Endothelial cell of umbilical vein (primary cell): ENCODE measurements around the gene PANX1. TPM values are rescaled to one million over a fixed set of nuclear protein-coding genes. Genes with fewer than 3 reads are reported as not detected.

Source experiments
- BruUV-seq: library from RNA; stranded (reverse); fragments of 400-500 nt; replicated peaks from 2 replicates; lab custom pipeline; 2021; lab: Mats Ljungman, UMichigan
- CTCF ChIA-PET: fragments of 300-600, 350-600 bp; sonication (Branson Sonifier 250); formaldehyde crosslinking; loops from one replicate; lab custom pipeline; 2021; ENCODE audit warnings: antibody characterized with exemption, inconsistent platforms; lab: Charles Lee
- POLR2A ChIA-PET: fragments of 300-600, 350-600 bp; sonication (Branson Sonifier 250); formaldehyde crosslinking; loops from one replicate; lab custom pipeline; 2021; ENCODE audit warnings: antibody characterized with exemption, inconsistent platforms; lab: Charles Lee
- DNase-seq: peaks from one replicate; pipeline ENCODE4 v3.0.0-alpha.2; 2011; ENCODE audit warnings: low read depth, low spot score
- FAIRE-seq: peaks from 2 replicates; lab custom pipeline; 2011; peaks lifted over from hg19 to GRCh38; lab: Jason Lieb, UNC
- H2AFZ ChIP-seq: 2 replicates; pipeline ENCODE4 v1.6.0; 2012; ENCODE audit warnings: low read depth, low read length, control low read depth, inconsistent platforms
- H3K27ac ChIP-seq: 2 replicates; pipeline ENCODE4 v1.5.1; 2011; ENCODE audit warnings: low read depth, mild to moderate bottlenecking, control low read depth, low read length, moderate library complexity; ENCODE audit not compliant: insufficient read depth
- H3K27me3 ChIP-seq, 2 experiments: 2 replicates each; pipeline versions ENCODE4 v1.6.0 to v1.6.1; 2011; ENCODE audit warnings: low read length in 2 of 2, mixed read lengths in 1 of 2; ENCODE audit not compliant: control insufficient read depth in 2 of 2, insufficient read depth in 2 of 2
- H3K36me3 ChIP-seq, 2 experiments: 2 replicates in 1 of 2; 3 replicates in 1 of 2; pipeline ENCODE4 v1.5.1; 2011; ENCODE audit warnings: low read length in 2 of 2, mild to moderate bottlenecking in 1 of 2, moderate library complexity in 1 of 2; ENCODE audit not compliant: control insufficient read depth in 2 of 2, insufficient read depth in 2 of 2; ENCODE audit errors: extremely low read depth in 1 of 2
- H3K4me1 ChIP-seq: 3 replicates; pipeline ENCODE4 v1.5.1; 2011; ENCODE audit warnings: mild to moderate bottlenecking, low read length; ENCODE audit not compliant: control insufficient read depth, insufficient read depth; ENCODE audit errors: extremely low read depth
- H3K4me2 ChIP-seq: 2 replicates; pipeline ENCODE4 v1.6.1; 2011; ENCODE audit warnings: low read length, control low read depth, mixed read lengths; ENCODE audit not compliant: insufficient read depth
- H3K4me3 ChIP-seq, 3 experiments: fragments of 200-600 bp in 1 of 3; sonication (generic), shearing (Covaris generic) in 1 of 3; replicated peaks in 1 of 3; 2 replicates each; pipeline ENCODE4 v1.5.1; 2011 to 2016; ENCODE audit warnings: control low read depth in 3 of 3, low read length in 3 of 3, mild to moderate bottlenecking in 2 of 3, inconsistent platforms in 1 of 3, low read depth in 1 of 3, moderate library complexity in 1 of 3; ENCODE audit not compliant: insufficient read depth in 1 of 3
- H3K79me2 ChIP-seq: 2 replicates; pipeline ENCODE4 v1.6.0; 2012; ENCODE audit warnings: low read length, inconsistent platforms; ENCODE audit not compliant: control insufficient read depth, insufficient read depth
- H3K9ac ChIP-seq: replicated peaks from 2 replicates; pipeline ENCODE3; 2011; ENCODE audit warnings: low read length, control low read depth; ENCODE audit not compliant: insufficient read depth; ENCODE audit errors: extremely low read depth
- H3K9me1 ChIP-seq: replicated peaks from 3 replicates; pipeline ENCODE4 v1.6.0; 2011; ENCODE audit warnings: mild to moderate bottlenecking, low read length; ENCODE audit not compliant: control insufficient read depth, insufficient read depth; ENCODE audit errors: extremely low read depth
- H3K9me3 ChIP-seq: replicated peaks from 2 replicates; pipeline ENCODE4 v1.5.1; 2012; ENCODE audit warnings: low read length, inconsistent platforms; ENCODE audit not compliant: control insufficient read depth, insufficient read depth
- H4K20me1 ChIP-seq: replicated peaks from 2 replicates; pipeline ENCODE3; 2011; ENCODE audit warnings: mild to moderate bottlenecking, low read length; ENCODE audit not compliant: control insufficient read depth, insufficient read depth; ENCODE audit errors: extremely low read depth
- CTCF ChIP-seq, 2 donors: IDR thresholded peaks; 1 replicate in 1 of 2; 2 replicates in 1 of 2; pipeline ENCODE4 v1.5.1; 2011; ENCODE audit warnings: low read length in 2 of 2, mild to moderate bottlenecking in 2 of 2, moderate library complexity in 2 of 2, control low read depth in 1 of 2, inconsistent platforms in 1 of 2, low read depth in 1 of 2; ENCODE audit not compliant: insufficient read depth in 1 of 2; ENCODE audit errors: extremely low read depth in 1 of 2
- EZH2 ChIP-seq: IDR thresholded peaks from 2 replicates; pipeline ENCODE4 v1.6.1; 2012; ENCODE audit warnings: borderline replicate concordance, low read depth, mild to moderate bottlenecking, moderate library complexity, low read length, inconsistent platforms; ENCODE audit not compliant: severe bottlenecking
- FOS ChIP-seq: IDR thresholded peaks from 2 replicates; pipeline ENCODE4 v1.6.1; 2011; ENCODE audit warnings: mild to moderate bottlenecking, low read length, moderate library complexity, borderline replicate concordance; ENCODE audit not compliant: insufficient read depth
- GATA2 ChIP-seq: IDR thresholded peaks from 2 replicates; pipeline ENCODE4 v1.7.0; 2011; ENCODE audit warnings: low read depth, mild to moderate bottlenecking, moderate library complexity, mixed read lengths, low read length; ENCODE audit not compliant: insufficient read length, insufficient read depth
- JUN ChIP-seq: IDR thresholded peaks from 2 replicates; pipeline ENCODE4 v1.6.1; 2011; ENCODE audit warnings: borderline replicate concordance, low read depth; ENCODE audit not compliant: insufficient read length, insufficient read depth
- MAX ChIP-seq: IDR thresholded peaks from 2 replicates; pipeline ENCODE4 v1.6.1; 2011; ENCODE audit not compliant: insufficient read depth, insufficient read length
- MYC ChIP-seq: IDR thresholded peaks from one replicate; pipeline ENCODE4 v1.6.1; 2011; ENCODE audit warnings: mild to moderate bottlenecking, low read depth, low read length
- POLR2A ChIP-seq: IDR thresholded peaks from 2 replicates; pipeline ENCODE4 v1.6.1; 2012; ENCODE audit warnings: low read depth, mild to moderate bottlenecking, control low read depth, low read length
- dilution Hi-C: fragments of 300-500 bp; cut with MboI; formaldehyde crosslinking; loops from one replicate; pipeline ENCODE4 v1.15.0; 2019; ENCODE audit warnings: low sequenced_read_pairs; ENCODE audit not compliant: extremely low pct_ligation_motif_present
- intact Hi-C: fragments of 100-400 bp; cut with micrococcal nuclease; formaldehyde crosslinking; loops from one replicate; pipeline ENCODE4 v1.10.0; 2022
- polyA plus RNA-seq, 4 experiments: library from polyadenylated mRNA; depleted of rRNA in 3 of 4; stranded (reverse) in 3 of 4; unstranded in 1 of 4; fragments of >200 nt; gene quantifications; 2 replicates each; pipeline versions ENCODE4 v1.2.1 to v1.2.3, GENCODE V29; 2011 to 2012; ENCODE audit warnings: missing spikeins in 1 of 4
- total RNA-seq: library from RNA; stranded (reverse); gene quantifications from 2 replicates; pipeline ENCODE4 v1.2.3, GENCODE V29; 2021

PANX1 gene
- total and polyA plus RNA-seq, 2 donors (not counting 3 experiments of a cell fraction or from before 2014, with no cell fraction given), result 9.5 to 20.9 TPM

GRCh38 chr11:94183886-94184264 is 55.2 kb downstream of the PANX1 start:
- no peaks in the 10 kb centered on the region for H3K9me3 ChIP-seq
- H4K20me1 ChIP-seq, result no peaks in the 10 kb centered on the region
- no peak overlapping the region for H3K9ac ChIP-seq
- H2AFZ ChIP-seq, result peak overlapping the region; percentile 5
- H3K4me1 ChIP-seq, result no peaks in the 10 kb centered on the region
- H3K9me1 ChIP-seq, result no peaks in the 10 kb centered on the region
- H3K27me3 ChIP-seq, result no peaks in the 10 kb centered on the region
- intact Hi-C loops (loop anchor here (1.0 to 5.0 kb wide), 4 partner anchors 35 to 320 kb away; partner anchors contain the start of gene PANX1), dilution Hi-C loops (no loop called here)
- BruUV-seq, result no TSS peak
- peaks cover 0 to 5% of the 10 kb centered on the region in 2 experiments for H3K36me3 ChIP-seq
- no peaks in the 10 kb centered on the region for H3K79me2 ChIP-seq
- no peak overlapping the region for H3K4me3 ChIP-seq
- ChIA-PET CTCF (interaction anchor here (0.6 to 3.7 kb wide), 28 partner anchors 8 to 328 kb away, joined by 3 to 64 read pairs (median 6); partner anchors contain the start of genes C11orf97 and PANX1), POLR2A (no interaction called here)
- peak; percentile 92 for FAIRE-seq
- DNase-seq, result peak; percentile 71
- no peak overlapping the region for H3K27ac ChIP-seq
- no peak for TF ChIP-seq EZH2
- peak; percentile 84 to 89 for TF ChIP-seq CTCF (IDR thresholded peaks at IDR 0.05; ENCODE audit: extremely low read depth in 1 of 2, insufficient read depth in 1 of 2, low read depth in 1 of 2, low read length in 2 of 2)
- TF ChIP-seq FOS, result no peak
- no peak for TF ChIP-seq GATA2
- no peak for TF ChIP-seq JUN
- TF ChIP-seq MYC, result no peak
- no peak for TF ChIP-seq POLR2A
- no peak for TF ChIP-seq MAX
- H3K4me2 ChIP-seq, result no peak overlapping the region
